ENCODE results near the gene RCOR1.

DNA sequence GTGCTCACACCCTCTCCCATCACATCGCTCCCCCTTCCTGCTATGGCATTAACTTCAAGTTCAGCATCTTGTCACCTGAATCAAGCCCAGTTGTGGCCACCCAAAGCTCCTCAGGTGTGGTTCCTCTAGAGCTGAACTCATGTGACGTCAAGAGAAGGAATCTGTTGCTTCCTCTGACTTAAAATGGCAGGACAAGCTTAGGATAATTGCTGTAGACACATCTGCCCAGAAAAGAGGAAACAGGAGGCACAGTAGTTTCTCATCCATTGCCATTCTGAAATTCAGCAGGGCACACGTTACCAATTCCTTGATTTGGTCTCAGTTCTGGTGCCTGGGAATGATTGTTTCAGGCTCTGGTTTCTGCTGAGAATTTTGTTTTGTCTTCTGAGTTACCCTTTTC is 52.1 kb downstream of the RCOR1 start:
- TF ChIP-seq, protein P1, sequence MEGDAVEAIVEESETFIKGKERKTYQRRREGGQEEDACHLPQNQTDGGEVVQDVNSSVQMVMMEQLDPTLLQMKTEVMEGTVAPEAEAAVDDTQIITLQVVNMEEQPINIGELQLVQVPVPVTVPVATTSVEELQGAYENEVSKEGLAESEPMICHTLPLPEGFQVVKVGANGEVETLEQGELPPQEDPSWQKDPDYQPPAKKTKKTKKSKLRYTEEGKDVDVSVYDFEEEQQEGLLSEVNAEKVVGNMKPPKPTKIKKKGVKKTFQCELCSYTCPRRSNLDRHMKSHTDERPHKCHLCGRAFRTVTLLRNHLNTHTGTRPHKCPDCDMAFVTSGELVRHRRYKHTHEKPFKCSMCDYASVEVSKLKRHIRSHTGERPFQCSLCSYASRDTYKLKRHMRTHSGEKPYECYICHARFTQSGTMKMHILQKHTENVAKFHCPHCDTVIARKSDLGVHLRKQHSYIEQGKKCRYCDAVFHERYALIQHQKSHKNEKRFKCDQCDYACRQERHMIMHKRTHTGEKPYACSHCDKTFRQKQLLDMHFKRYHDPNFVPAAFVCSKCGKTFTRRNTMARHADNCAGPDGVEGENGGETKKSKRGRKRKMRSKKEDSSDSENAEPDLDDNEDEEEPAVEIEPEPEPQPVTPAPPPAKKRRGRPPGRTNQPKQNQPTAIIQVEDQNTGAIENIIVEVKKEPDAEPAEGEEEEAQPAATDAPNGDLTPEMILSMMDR (conservative IDR thresholded peaks at IDR 0.05; ENCODE audit: low read depth, low read length) = no peak
- no peak for TF ChIP-seq EZH2 (IDR thresholded peaks at IDR 0.05; ENCODE audit: borderline replicate concordance, low read depth, low read length, poor library complexity, severe bottlenecking)
